Ovary (tissue), 9 donors: ENCODE results near the gene KCNMA1. TPM values are rescaled to one million over a fixed set of nuclear protein-coding genes. Genes with fewer than 3 reads are reported as not detected.

Experiments used
- DNase-seq, 5 donors: peaks; one replicate each; pipeline ENCODE4 v3.0.0-alpha.2; 2019 to 2020
- H3K27ac ChIP-seq, 2 donors: fragments of 200-600 bp; one replicate each; pipeline versions ENCODE4 v1.5.1 to v1.8.0; 2019 to 2022
- H3K27me3 ChIP-seq: fragments of 200-600 bp; one replicate; pipeline ENCODE4 v1.8.0; 2022
- H3K36me3 ChIP-seq: fragments of 200-600 bp; sonication (generic); one replicate; pipeline ENCODE4 v1.5.1; 2019
- H3K4me1 ChIP-seq: one replicate; pipeline ENCODE4 v1.8.1; 2013; ENCODE audit warnings: mild to moderate bottlenecking, moderate library complexity; ENCODE audit not compliant: insufficient read depth
- H3K4me3 ChIP-seq: fragments of 200-600 bp; sonication (generic); one replicate; pipeline ENCODE4 v1.5.1; 2017
- H3K9me3 ChIP-seq, 2 donors: fragments of 200-600 bp in 1 of 2; sonication (generic) in 1 of 2; one replicate each; pipeline versions ENCODE4 v1.5.1 to v1.8.1; 2013 to 2019; ENCODE audit warnings: mild to moderate bottlenecking in 1 of 2, moderate library complexity in 1 of 2
- CTCF ChIP-seq, 3 donors: fragments of 450-650 bp in 2 of 3; fragments of 200-600 bp in 1 of 3; IDR thresholded peaks; one replicate each; pipeline versions ENCODE4 v1.5.1 to v1.8.0; 2016 to 2022; ENCODE audit warnings: antibody characterized with exemption in 3 of 3, mild to moderate bottlenecking in 1 of 3
- EP300 ChIP-seq: sonication (generic); formaldehyde crosslinking; IDR thresholded peaks from one replicate; pipeline ENCODE4 v1.6.1; 2017; ENCODE audit warnings: antibody characterized with exemption
- POLR2A ChIP-seq: fragments of 450-650 bp; IDR thresholded peaks from one replicate; pipeline ENCODE4 v1.6.1; 2017; ENCODE audit warnings: antibody characterized with exemption, mild to moderate bottlenecking, moderate library complexity
- WGBS, 3 donors: extraction: QIAGEN DNeasy Blood & Tissue Kit in 1 of 3; methylation state at CpG; one replicate each; pipeline versions ENCODE4 v1.1.5 to v1.1.7; 2013 to 2017; 5-methylcytosine and 5-hydroxymethylcytosine counted together
- intact Hi-C, 4 donors: fragments of 100-400 bp; cut with DNase I; formaldehyde crosslinking; loops; one replicate each; pipeline versions ENCODE4 v1.11.0 to v1.15.1; 2022 to 2023
- polyA plus RNA-seq, 2 donors: library from polyadenylated mRNA; stranded (reverse); fragments of 200-250 nt in 1 of 2; fragments of 350-450 nt in 1 of 2; fragmentation: Illumina TruSeq in 1 of 2; extraction: RNeasy Lipid Tissue Mini Kit (QIAGEN cat#74804) in 1 of 2; gene quantifications; one replicate each; pipeline ENCODE4 v1.2.3, GENCODE V29; 2013 to 2014
- total RNA-seq, 7 donors: library from RNA; depleted of rRNA in 2 of 7; stranded (reverse); fragments of >200 nt in 2 of 7; fragmentation: NEBNext Ultra II Directional in 3 of 7; extraction: Animal tissue kit (Norgen Biotek cat#: 25700) in 3 of 7; gene quantifications; one replicate each; pipeline versions ENCODE4 v1.1.0 to v1.2.4, GENCODE V29; 2016 to 2023
- donor health status: DM: no; HTN: no; CAD: no; lungs with moderate emphysema.
- donor health status: DM: no; HTN: no; CAD: no.
- donor health status: Bipolar disorder and iron deficiency.
- donor health status: DM: yes; HTN: yes; CAD: no.
- donor health status: DM: no; HTN: no; CAD: no.
- donor health status: DM: yes; HTN: yes; CAD: no.

The KCNMA1 gene
- total and polyA plus RNA-seq, 9 donors: 7.0 to 83.8 (median 25.1) TPM

DNA sequence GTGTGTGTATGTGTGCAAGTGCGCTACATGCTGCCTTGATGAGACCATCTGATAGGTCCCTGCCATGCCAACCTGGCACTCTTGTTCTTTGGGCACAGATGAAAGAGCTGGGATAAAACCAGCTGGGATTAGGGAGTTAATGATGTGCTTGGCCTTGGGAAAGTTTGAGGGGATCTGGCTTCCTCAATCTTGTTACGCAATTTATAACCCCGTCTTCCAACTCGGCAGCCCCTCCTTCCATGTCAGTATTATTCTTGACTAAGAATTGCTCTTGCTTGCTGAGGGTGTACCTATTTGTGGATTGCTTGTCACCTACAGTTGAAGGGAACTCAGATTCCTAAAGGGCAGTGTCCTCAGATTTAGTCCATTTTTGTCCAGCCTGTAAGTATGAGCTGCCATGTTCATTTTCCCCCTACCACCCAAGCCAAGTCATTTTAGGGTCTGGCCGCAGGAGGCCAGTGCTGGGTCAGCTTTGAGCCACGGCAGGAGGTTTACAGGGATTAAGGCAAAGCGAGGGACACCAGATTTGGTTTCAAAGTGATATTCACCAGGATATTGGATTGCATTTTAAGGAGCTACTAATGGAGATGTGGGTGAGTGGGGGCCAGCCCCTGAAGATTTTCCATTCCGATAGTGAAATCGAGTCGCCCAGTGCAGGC is 34.1 kb upstream of the KCNMA1 start:
- intact Hi-C loops: no loop called here
- Histone ChIP-seq H3K4me3 (no peak overlapping the region), H3K9me3 (no peaks in the 10 kb centered on the region), H3K27me3 (no peaks in the 10 kb centered on the region), H3K36me3 (no peaks in the 10 kb centered on the region), H3K27ac (no peak overlapping the region), H3K4me1 (no peaks in the 10 kb centered on the region)
- WGBS, 3 donors: 74 to 75% (median 74%) methylated on average over 10 of the region's 10 CpGs
- TF ChIP-seq CTCF (IDR thresholded peaks at IDR 0.05) (no peak), POLR2A (no peak), EP300 (no peak)
- DNase-seq: no peak

- Histone ChIP-seq H3K9me3 (no peaks in the 10 kb centered on the region), H3K4me3 (no peak overlapping the region), H3K27ac (no peak overlapping the region), H3K27me3 (no peaks in the 10 kb centered on the region), H3K4me1 (no peaks in the 10 kb centered on the region), H3K36me3 (no peaks in the 10 kb centered on the region)
- no peak for TF ChIP-seq CTCF (IDR thresholded peaks at IDR 0.05)
- TF ChIP-seq EP300: no peak
- TF ChIP-seq POLR2A: no peak
- WGBS, 3 donors: 25 to 35% (median 35%) methylated on average over 5 of the region's 5 CpGs
- no peak for DNase-seq
- intact Hi-C loops: no loop called here
These were observed 33.3 kb upstream of the KCNMA1 start for GRCh38 chr10:77670817-77671443.

DNA sequence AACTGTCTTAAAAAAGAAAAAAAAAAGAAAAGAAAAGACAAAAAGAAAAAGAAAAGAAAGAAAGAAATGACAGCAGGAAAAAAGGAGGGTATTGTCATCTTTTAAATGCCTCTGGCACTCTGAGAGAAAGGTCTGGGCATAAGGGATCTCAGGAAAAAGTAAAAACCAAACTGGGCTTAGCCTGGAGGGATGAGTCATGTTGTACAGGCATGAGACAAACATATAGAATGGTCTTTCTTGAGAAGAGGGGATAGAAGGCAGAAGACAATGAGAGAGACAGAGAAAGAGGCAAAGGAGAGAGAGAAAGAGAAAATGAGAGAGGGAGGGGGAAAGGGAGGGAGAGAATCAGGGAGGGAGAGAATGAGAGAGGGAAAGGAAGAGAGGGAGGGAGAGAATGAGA is 32.3 kb upstream of the KCNMA1 start:
- H3K9me3 ChIP-seq: no peaks in the 10 kb centered on the region
- TF ChIP-seq EP300 (no peak), POLR2A (no peak), CTCF (IDR thresholded peaks at IDR 0.05) (no peak)
- no peaks in the 10 kb centered on the region for H3K27me3 ChIP-seq
- intact Hi-C loops: no loop called here
- no peak overlapping the region for H3K4me3 ChIP-seq
- DNase-seq: no peak
- no peaks in the 10 kb centered on the region for H3K36me3 ChIP-seq
- no peaks in the 10 kb centered on the region for H3K4me1 ChIP-seq
- H3K27ac ChIP-seq: no peak overlapping the region

- H3K4me3 ChIP-seq: no peak overlapping the region
- no peaks in the 10 kb centered on the region for H3K27me3 ChIP-seq
- H3K36me3 ChIP-seq: no peaks in the 10 kb centered on the region
- 84 to 89% (median 87%) methylated on average over 3 of the region's 3 CpGs for WGBS, 3 donors
- no peaks in the 10 kb centered on the region for H3K4me1 ChIP-seq
- no peak for TF ChIP-seq CTCF (IDR thresholded peaks at IDR 0.05)
- TF ChIP-seq EP300: no peak
- no peak for TF ChIP-seq POLR2A
- intact Hi-C loops: no loop called here
- no peaks in the 10 kb centered on the region for H3K9me3 ChIP-seq
- no peak for DNase-seq
- H3K27ac ChIP-seq: no peak overlapping the region
These were observed 30.1 kb upstream of the KCNMA1 start for GRCh38 chr10:77667426-77668324.
